HG03558 (cell line): ENCODE data around the gene GLA.
A peak's percentile ranks its signal among the peaks of the same experiment; 100 is the strongest.

Experiments
- ATAC-seq: cut with Tn5 transposase; IDR thresholded peaks from one replicate; pipeline ENCODE4 v1.9.1; 2021; ENCODE audit warnings: moderate number of reproducible peaks; ENCODE audit not compliant: unreplicated experiment; ENCODE audit errors: extremely low read depth

GLA gene

DNA sequence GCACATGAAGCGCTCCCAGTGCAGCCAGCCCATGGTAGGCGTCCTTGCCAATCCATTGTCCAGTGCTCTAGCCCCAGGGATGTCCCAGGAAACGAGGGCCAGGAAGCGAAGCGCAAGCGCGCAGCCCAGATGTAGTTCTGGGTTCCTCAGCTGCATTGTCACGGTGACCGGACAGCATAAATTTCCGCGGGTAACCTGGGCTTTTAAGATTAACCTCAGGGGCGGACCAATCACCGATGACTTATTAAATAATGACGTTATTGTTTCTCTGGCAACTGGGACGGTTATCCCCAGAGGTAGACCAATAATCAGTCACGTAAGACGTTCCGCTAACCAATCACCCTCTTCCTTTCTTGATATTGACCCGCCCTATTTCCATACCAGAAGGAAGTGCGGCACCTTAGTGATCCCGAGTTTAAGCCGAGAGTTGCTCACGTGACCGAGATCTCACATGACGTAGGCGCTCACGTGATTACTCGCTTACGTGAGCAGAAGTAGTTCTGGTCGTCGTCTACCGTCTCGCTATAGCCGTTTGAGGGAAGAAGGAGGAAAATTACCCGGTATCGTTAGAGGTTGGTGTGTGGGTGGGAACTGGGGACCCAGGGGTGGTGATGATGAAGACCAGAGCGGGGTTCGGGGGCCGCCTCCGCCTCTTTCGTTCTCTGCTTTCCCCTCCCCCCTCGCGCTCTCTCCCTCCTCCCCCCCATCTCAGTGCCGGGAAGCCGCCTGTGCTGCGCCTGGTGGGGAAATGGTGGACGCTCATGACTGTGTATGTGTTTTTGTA is at the start of gene GLA, which contains the start of gene HNRNPH2:
Gene GLA, minus strand, starts transcription at position 178 of the 784 bp plus-strand sequence. Its CDS starts 22 bp downstream, at position 156.
Gene HNRNPH2, plus strand, starts transcription at position 475 of the 784 bp plus-strand sequence. CDS start 3,767 bp downstream, outside the sequence.
- ATAC-seq = peak; percentile 94

DNA sequence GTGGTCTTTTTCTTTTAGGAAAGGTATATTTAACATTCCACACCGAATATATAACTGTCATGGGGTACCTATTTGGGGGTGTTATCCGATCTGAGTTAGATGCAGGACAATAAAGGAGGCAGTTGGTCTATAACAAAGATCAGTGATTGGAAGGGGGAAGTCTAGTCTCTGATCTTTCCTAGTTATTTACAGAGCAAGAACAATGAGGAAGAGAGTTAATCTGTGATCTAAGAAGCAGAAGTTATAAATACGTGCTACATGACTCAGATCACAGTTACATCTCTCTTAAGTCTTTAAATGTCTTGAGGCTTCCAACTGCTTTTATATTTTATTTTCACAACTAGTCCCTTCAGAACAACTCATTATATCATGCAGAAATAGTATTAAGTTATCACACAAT is 44.3 kb upstream of the GLA start:
- no peak for ATAC-seq

DNA sequence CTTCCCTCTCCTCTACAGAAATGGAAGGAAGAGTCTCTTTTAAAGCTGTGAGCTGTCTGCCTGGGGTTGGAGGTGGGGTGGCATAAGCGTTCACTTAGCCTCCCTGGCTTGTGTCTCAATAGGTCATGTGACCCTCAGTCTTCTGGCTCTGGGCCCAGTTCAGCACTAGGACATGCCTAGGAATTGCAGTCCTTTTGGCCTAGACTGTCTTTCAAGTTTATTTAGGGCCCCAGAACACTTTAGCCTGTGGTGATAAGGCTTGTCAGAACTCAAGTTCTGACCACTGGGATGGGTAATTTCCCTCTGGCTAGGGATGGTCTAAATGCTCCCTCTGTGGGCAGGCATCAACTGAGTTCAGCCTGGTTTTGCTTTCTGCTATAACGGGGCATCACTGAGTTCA is 43.2 kb upstream of the GLA start:
- ATAC-seq = no peak

DNA sequence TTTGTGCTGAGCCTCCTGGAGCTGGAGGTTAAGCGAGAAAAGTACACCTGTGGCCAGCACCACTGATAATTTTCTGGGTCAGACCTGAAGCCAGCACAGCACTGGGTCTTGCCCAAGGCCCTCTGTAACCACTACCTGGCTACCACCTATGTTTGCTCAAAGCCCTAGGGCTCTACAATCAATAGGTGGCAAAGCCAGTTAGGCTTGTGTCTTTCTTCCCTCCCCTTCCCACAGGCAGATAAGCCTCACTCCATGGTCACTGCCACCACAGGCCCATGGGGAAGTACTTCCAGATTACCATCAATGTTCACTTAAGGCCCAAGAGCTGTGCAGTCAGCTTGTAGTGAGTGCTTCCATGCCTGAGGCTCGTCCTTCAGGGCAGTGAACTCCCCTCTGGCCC is 42.4 kb upstream of the GLA start:
- ATAC-seq = no peak

DNA sequence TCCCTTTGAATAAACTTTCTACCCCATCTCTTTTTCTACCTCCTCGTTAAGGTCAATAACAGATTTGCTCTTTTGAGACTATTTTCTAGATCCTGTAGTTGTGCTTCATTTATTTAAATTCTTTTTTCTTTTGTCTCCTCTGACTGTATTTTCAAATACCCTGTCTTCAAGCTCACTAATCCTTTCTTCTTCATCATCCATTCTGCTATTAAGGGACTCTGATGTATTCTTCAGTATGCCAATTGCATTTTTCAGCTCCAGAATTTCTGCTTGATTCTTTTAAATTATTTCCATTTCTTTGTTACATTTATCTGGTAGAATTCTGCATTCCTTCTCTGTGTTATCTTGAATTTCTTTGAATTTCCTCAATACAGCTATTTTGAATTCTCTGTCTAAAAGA is 41.6 kb upstream of the GLA start:
- ATAC-seq = no peak

DNA sequence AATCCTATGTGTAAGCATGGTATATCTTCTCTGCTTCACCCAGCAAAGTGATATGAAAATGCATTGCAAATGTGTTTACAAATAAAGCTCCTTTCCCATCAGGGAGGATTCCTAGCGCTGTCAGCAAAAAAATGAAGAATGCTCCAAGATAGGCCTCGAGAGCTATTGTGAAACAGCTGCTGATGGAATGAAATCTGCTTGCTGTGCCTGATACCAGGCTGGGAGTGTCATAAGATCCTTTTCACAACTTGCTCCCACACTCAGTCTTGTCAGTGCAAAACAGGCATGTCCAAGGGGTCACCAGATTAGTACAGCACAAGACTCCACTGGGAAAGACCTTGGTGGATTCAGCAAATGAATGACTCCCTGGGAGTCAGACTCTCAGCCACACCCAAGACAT is 34.4 kb upstream of the GLA start:
- ATAC-seq = no peak

DNA sequence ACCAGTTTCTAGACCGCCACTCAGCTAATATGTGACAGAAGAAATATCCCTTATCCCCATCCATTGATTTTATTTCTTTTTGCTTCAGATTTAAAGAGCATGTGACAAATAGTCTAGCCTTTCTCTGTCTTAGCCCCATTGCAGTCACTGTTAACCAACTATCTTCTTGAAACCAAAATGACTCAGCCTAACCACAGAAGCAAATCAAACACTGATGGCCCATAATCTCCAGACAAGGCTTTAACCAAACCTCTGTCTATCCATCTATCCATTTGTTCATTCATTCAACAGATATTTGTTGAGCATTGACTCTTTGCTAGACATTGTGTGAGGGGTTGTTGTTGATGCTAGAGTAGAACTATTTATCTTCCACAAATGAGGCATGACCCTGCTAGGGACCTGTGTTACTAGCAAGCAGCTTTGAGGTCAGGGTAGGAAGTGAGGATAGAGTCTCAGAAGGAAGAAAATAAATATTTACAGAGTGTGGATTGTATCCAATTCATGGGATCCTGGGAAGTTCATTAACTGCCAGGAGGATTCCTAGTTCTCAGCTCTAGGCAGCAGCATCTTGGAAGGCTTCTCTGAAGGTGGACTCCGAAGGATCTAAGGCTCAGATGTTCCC is 22.8 kb upstream of the GLA start:
- peak; percentile 77 for ATAC-seq

DNA sequence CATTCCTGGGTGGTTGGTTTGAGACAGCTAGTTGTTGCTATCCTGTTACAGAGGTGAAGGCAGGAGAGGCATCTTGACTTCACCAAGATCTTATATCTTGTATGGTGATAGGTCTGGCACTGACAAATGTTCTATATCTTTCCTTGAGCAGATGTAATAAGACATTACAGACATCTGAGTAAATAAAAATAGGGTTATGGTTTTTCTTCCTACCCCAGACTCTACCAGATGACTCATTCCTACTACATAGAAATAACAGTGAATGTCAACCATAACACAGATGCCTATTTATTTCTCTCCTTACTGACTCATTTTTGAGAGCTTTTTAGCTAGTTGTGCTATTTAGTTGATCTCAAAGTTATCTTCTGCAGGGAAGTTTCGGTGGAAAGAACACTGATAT is 22.2 kb upstream of the GLA start:
- ATAC-seq = no peak

DNA sequence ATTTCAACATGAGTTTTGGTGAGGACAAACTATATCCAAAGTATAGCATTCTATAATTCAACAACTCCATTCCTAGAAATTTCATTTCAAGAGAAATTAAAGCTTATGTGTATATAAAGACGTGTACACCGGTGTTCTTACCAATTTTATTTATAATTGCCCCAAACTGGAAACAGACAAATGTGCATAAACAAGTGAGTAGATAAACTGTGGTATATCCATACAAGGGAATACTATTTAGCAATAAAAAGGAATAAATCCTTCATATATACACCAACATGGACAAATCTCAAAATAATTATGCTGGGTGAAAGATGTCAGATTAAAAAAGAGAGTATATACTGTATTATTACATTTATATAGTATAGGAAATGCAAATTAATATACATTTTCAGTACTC is 20.2 kb upstream of the GLA start:
- ATAC-seq = no peak

DNA sequence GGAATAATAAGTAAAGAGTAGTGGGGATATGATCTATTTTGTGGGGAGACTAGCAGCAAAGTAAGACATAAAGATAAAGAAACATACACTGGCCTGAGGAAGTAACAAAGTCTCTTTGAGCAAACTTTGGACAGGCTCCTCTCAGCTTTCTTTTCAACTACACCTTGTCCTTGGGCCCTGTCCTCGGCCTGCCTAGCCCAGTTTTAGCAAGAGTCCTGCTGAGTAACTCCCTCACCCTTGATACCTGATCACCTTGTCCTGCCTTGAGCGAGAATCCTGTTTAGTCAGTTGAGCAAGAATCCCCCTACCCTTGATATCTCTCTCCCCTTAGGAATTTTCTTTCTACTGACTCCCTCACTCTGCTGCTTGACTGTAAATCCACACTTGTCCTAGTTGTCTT is 11.8 kb upstream of the GLA start:
- ATAC-seq = no peak

DNA sequence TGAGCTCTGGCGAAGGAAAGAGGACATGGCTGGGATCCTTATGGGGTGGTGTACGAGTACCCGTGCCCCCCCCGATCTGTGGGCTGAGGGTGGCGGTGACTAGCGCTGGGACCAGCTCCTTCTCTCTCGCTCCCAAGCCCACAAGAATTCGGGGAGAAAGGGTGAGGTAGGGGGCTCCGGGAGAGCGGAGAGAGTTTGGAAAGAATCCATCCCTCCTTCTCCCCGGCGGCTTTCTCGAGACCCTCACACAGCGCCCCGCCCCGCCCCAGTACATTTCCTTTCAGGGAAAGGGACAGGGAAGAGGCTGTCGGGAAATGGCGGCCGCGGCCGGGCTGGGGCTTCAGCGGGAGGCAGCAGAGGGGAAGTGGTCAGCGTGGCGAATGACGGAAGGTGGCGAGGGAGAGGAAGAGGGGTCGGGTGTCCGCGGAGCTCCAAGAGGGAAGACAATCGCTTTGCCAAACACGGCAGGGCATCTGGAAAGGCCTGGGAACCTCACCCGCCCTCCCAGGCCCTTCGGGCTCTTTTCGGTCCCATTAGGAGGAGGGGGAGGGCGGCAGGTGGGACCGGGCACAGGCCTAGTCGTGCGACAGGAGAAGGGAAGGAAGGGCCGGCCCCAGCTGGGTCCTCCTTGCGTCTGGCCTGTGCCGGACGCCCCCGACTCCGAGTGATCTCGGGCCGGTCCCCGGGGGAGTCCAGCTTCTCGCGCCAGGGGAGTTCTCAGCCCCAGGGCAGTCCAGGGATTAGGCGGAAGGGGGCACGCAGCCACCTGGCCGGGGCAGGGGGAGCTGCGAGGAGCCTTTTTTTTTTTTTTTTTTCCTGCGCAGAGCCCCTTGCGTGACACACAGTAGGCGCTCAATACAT is 10.5 kb upstream of the GLA start:
- no peak for ATAC-seq

DNA sequence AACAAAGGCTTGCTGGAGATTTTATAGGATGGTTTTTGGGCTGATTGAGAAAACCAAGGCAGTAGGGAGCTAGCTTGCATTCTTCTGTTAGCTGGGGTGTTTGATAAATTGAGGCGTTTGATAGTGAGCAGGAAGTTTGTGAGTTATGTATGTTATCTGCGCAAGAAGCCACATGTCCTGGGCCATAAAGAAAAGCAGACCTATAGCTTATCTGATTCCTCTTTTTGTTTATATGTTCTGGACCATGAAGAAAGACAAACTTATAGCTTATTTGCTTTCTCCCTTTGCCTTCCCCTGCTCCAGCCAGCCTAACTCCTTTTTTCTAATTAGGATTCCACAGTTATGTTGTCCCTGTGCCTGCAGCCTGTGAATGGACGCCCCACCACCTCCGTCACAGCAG is 9.5 kb upstream of the GLA start:
- no peak for ATAC-seq

DNA sequence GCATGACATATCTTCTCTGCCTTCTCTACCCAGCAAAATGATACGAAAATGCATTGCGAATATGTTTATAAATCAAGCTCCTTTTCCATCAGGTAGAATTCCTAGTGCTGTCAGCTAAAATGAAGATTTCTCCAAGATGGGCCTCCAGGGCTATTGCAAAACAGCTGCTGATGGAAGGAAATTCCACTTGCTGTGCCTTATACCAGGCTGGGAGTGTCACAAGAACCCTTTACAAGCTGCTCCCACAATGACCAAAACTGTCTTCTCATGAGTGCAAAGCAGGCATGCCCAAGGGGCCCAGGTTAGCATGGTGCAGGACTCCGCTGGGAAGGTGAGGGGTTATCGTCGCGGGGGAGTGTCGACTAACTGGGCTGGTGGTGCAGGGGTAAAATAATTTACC is 9.0 kb upstream of the GLA start:
- ATAC-seq = no peak

DNA sequence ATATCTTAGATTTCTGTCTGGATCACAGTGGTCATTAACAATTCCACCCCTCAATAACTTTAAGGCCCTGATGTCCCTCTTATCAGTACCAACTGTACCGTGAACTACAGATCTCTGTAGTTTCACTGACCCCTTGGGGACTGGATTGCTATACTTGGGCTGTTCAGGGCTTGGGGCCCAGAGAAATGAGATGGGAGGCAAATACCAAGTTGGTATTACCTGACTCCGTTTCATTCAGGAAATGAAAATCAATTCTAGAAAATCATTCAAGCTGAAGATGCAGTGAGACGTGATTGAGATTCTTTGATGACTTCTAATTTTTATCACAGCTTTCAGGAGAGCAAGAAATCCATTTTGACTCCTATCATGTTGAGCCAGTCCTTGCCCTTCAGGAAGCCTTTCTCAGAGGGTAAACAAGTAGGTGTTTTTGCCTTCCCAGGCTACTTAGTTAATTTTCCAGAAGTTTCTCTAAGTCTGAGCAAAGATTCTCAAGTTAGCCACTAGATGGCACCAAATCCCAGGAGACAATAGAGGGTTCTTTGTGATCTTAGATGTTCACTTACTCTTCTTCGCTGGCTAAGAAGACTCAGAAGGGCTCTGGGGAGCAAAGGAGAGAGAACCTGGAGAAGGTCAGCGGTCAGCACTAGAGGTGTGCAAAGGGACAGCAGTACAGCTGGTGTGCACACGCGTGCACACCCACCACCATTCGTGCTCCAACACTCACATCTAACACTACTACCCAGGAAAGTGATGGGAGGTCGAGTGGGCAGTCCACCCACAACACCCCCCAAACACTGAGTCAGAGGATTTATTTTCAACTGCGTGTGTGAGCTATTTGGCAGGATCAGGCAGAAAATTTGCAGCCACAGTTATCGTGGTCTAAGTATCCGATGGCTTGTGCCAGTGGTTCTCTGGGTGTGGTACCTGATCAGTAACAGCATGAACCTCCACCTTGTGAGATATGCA is 7.7 kb upstream of the GLA start:
- ATAC-seq = no peak

DNA sequence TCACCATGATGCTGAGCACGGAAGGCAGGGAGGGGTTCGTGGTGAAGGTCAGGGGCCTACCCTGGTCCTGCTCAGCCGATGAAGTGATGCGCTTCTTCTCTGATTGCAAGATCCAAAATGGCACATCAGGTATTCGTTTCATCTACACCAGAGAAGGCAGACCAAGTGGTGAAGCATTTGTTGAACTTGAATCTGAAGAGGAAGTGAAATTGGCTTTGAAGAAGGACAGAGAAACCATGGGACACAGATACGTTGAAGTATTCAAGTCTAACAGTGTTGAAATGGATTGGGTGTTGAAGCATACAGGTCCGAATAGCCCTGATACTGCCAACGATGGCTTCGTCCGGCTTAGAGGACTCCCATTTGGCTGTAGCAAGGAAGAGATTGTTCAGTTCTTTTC is 4.3 kb upstream of the GLA start:
- ATAC-seq = no peak

DNA sequence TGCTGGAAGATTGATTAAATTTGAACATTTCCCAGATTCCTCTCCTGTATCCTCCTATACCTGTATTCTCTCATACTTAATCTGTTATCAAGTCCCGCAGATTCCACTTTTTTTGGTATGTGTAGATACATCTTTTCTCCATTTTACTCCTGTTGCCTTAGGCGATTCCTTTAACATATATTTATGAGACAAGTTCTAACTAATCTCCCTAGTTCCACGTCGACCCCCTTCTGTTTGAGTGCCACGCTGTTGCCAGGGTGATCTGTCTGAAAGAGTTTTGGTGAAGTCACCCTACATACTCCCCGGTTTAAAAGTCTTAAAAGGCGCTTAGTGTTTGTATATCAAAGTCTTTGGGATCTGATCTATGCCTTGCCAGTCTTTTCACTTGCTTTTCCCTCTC is 2.7 kb upstream of the GLA start:
- no peak for ATAC-seq

DNA sequence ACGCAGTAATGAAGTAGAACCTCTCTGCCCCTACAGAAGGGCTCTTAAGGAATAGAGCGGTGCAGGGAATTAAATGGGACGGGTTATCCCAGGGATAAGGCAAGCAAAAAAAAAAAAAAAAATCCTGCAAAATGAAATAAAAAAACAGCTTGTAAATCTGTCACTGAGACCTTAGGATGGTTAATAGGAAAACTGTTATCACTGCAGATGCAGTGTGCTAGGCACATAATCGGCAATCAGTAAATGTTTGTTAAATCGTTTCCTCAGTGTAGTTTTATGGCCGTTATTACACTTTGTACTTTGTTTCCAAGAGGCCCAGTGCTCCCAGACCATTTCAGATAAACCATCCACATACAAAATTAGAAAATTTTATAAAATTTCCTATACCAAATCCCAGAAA is 1.3 kb upstream of the GLA start:
- ATAC-seq = no peak

DNA sequence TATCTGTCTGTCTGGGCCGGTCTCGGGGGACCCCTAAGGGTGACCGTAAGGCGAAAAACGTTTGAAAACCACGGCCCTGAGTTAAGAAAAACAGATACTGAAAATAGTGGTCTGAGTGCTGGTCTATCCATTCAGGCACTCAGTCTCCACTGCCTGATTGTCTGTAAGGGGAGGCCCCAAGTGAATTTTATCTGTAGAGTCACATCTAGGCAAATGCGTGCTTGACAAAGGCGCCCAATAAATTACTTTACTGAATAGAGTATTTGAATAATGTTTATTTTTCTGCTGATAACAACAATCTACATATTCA is 762 bp upstream of the GLA start:
- no peak for ATAC-seq

DNA sequence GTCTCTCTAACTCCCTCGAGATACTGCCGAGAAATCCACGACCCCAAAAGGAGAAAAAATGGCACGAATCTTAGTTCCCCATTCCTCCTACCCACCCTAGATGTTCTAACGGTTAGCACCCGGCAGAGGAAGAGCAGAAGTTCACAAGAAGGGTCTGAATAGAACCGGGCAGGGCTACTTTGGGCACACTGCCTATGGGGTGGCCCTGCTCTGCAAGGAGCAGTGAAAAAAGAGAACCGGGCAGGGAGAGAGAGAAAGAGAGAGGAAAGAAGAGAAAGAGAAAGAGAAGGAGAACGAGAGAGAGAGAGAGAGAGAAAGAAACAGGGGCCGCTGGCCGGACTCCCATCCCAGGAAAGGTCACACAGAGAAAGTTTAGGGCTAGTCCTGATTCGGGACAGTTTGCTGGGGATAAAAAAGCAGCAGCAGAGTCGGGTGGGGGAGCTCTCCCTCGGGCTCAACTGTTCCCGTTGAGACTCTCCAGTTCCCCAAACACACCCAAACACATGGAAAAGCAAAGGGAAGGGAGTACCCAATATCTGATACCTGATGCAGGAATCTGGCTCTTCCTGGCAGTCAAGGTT is 468 bp downstream of the GLA start:
- no peak for ATAC-seq

DNA sequence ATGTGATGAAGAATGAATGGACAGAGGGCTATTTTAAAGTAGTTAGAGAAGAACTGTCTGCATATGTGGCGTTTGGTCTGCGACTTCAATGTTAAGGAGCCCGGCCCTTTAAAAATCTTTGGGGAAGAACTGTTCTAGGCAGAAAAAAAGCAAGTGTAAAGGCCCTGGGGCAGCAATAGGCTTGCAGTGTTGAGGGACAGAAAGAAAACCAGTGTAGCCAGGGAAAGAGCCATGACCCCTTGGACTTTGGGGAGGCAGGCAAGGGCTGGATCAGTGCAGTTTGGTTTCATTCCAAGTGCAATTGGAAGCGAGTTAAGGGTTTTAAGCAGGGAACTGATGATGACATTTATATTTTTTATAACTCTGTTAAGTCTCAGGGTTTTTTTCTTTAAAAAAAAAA is 7.9 kb downstream of the GLA start:
- ATAC-seq = no peak
